ENCODE data around the gene CEP44.
"Not testable (repeated sequence)": the region's sequence is repeated elsewhere in the genome, so short reads cannot be mapped to it uniquely, and the experiment has no call there.

The CEP44 gene

GRCh38 chr4:174318829-174319764, 35.4 kb downstream of the CEP44 start:
- peak; percentile 67 for FAIRE-seq
- no peak for DNase-seq (ENCODE audit: extremely low spot score, insufficient read length, low read depth)

GRCh38 chr4:174320494-174321199, 36.9 kb downstream of the CEP44 start:
- FAIRE-seq: no peak
- DNase-seq (ENCODE audit: extremely low spot score, insufficient read length, low read depth): no peak

- DNase-seq (ENCODE audit: extremely low spot score, insufficient read length, low read depth) (no peak), FAIRE-seq (no peak)
Measured at GRCh38 chr4:174324236-174324635, 40.5 kb downstream of the CEP44 start.

- FAIRE-seq (no peak), DNase-seq (ENCODE audit: extremely low spot score, insufficient read length, low read depth) (no peak)
Measured at GRCh38 chr4:174324725-174325124, 41.0 kb downstream of the CEP44 start.

GRCh38 chr4:174332741-174333493, 49.2 kb downstream of the CEP44 start:
- FAIRE-seq (no peak), DNase-seq (ENCODE audit: extremely low spot score, insufficient read length, low read depth) (no peak)

GRCh38 chr4:174334628-174335027, 50.9 kb downstream of the CEP44 start:
- peak; percentile 87 for FAIRE-seq

GRCh38 chr4:174340714-174341113, 57.0 kb downstream of the CEP44 start:
- no peak for FAIRE-seq

More at GRCh38 chr4:174334628-174335027, 50.9 kb downstream of the CEP44 start:
- DNase-seq (ENCODE audit: extremely low spot score, insufficient read length, low read depth): no peak

GRCh38 chr4:174349156-174349555, 65.4 kb downstream of the CEP44 start:
- no peak for DNase-seq (ENCODE audit: extremely low spot score, insufficient read length, low read depth)
- no peak for FAIRE-seq

More at GRCh38 chr4:174340714-174341113, 57.0 kb downstream of the CEP44 start:
- no peak for DNase-seq (ENCODE audit: extremely low spot score, insufficient read length, low read depth)

- no peak for FAIRE-seq
Measured at GRCh38 chr4:174352061-174352819, 68.5 kb downstream of the CEP44 start.

GRCh38 chr4:174357321-174357720, 73.6 kb downstream of the CEP44 start:
- FAIRE-seq (no peak), DNase-seq (ENCODE audit: extremely low spot score, insufficient read length, low read depth) (no peak)

More at GRCh38 chr4:174352061-174352819, 68.5 kb downstream of the CEP44 start:
- DNase-seq (ENCODE audit: extremely low spot score, insufficient read length, low read depth): no peak

- FAIRE-seq (no peak), DNase-seq (ENCODE audit: extremely low spot score, insufficient read length, low read depth) (no peak)
Measured at GRCh38 chr4:174358410-174358809, 74.7 kb downstream of the CEP44 start.

GRCh38 chr4:174358829-174359228, 75.1 kb downstream of the CEP44 start:
- FAIRE-seq (peak; percentile 90), DNase-seq (ENCODE audit: extremely low spot score, insufficient read length, low read depth) (peak; percentile 35)

GRCh38 chr4:174362340-174362739, 78.6 kb downstream of the CEP44 start:
- FAIRE-seq: no peak
- no peak for DNase-seq (ENCODE audit: extremely low spot score, insufficient read length, low read depth)

- FAIRE-seq; DNase-seq (ENCODE audit: extremely low spot score, insufficient read length, low read depth): not testable (repeated sequence)
Measured at GRCh38 chr4:174363782-174364181, 80.1 kb downstream of the CEP44 start.

- FAIRE-seq: peak; percentile 58
Measured at GRCh38 chr4:174365018-174365587, 81.4 kb downstream of the CEP44 start.

GRCh38 chr4:174369985-174370384, 86.3 kb downstream of the CEP44 start:
- FAIRE-seq: no peak
- DNase-seq (ENCODE audit: extremely low spot score, insufficient read length, low read depth): no peak

More at GRCh38 chr4:174365018-174365587, 81.4 kb downstream of the CEP44 start:
- no peak for DNase-seq (ENCODE audit: extremely low spot score, insufficient read length, low read depth)

GRCh38 chr4:174373821-174374220, 90.1 kb downstream of the CEP44 start:
- FAIRE-seq (no peak), DNase-seq (ENCODE audit: extremely low spot score, insufficient read length, low read depth) (no peak)

- FAIRE-seq (no peak), DNase-seq (ENCODE audit: extremely low spot score, insufficient read length, low read depth) (no peak)
Measured at GRCh38 chr4:174375422-174375821, 91.7 kb downstream of the CEP44 start.

GRCh38 chr4:174377613-174378012, 93.9 kb downstream of the CEP44 start:
- FAIRE-seq (no peak), DNase-seq (ENCODE audit: extremely low spot score, insufficient read length, low read depth) (no peak)
